Stomach (tissue), 4 donors: ENCODE results near the gene MRPS21.

Experiments used
- EP300 ChIP-seq: sonication (generic); formaldehyde crosslinking; IDR thresholded peaks from one replicate; pipeline ENCODE4 v1.6.1; 2017; ENCODE audit warnings: antibody characterized with exemption
- POLR2AphosphoS5 ChIP-seq, 3 donors: sonication (generic); formaldehyde crosslinking; IDR thresholded peaks; one replicate each; pipeline ENCODE4 v1.6.1; 2016; ENCODE audit warnings: antibody characterized with exemption in 3 of 3
- TF ChIP-seq, protein P1 (sequence below), 7 experiments: fragments of 450-650 bp in 4 of 7; fragments of 200-600 bp in 3 of 7; sonication (generic) in 3 of 7; IDR thresholded peaks; one replicate each; pipeline ENCODE4 v1.5.1; 2016 to 2019; ENCODE audit warnings: antibody characterized with exemption in 7 of 7, control low read depth in 2 of 7, mild to moderate bottlenecking in 1 of 7

DNA sequence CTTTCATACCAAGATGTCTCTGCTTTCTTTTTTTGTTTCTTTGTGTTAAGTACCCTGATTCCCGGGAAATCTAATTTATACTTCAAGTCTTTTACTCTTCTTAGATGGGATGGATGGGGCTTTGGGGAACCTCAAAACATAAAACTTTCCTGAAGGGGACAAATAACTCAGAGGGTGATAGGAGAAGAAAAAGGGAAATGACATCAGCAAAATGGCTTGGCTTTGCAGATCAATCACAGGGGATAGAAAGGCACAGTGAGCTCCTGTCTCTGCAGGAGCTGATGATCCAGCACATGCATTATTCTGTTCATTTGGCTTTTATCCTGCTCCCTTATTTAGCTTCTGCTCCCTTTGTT, 37.5 kb upstream of the MRPS21 start:
- TF ChIP-seq, protein P1, sequence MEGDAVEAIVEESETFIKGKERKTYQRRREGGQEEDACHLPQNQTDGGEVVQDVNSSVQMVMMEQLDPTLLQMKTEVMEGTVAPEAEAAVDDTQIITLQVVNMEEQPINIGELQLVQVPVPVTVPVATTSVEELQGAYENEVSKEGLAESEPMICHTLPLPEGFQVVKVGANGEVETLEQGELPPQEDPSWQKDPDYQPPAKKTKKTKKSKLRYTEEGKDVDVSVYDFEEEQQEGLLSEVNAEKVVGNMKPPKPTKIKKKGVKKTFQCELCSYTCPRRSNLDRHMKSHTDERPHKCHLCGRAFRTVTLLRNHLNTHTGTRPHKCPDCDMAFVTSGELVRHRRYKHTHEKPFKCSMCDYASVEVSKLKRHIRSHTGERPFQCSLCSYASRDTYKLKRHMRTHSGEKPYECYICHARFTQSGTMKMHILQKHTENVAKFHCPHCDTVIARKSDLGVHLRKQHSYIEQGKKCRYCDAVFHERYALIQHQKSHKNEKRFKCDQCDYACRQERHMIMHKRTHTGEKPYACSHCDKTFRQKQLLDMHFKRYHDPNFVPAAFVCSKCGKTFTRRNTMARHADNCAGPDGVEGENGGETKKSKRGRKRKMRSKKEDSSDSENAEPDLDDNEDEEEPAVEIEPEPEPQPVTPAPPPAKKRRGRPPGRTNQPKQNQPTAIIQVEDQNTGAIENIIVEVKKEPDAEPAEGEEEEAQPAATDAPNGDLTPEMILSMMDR (IDR thresholded peaks at IDR 0.05) = no peak
- no peak for TF ChIP-seq POLR2AphosphoS5 (IDR thresholded peaks at IDR 0.05)
- TF ChIP-seq EP300 = no peak
